Thyroid gland (tissue), 4 donors: Measurements from ENCODE around the gene SLC6A4.

Source experiments
- POLR2A ChIP-seq, 2 donors: fragments of 450-650 bp; IDR thresholded peaks; one replicate each; pipeline ENCODE4 v1.6.1; 2017; ENCODE audit warnings: antibody characterized with exemption in 2 of 2, mild to moderate bottlenecking in 2 of 2, moderate library complexity in 1 of 2
- TF ChIP-seq, protein P1 (sequence below), 6 experiments: fragments of 200-600 bp in 3 of 6; fragments of 450-650 bp in 3 of 6; sonication (generic) in 3 of 6; IDR thresholded peaks; one replicate each; pipeline ENCODE4 v1.5.1; 2016 to 2019; ENCODE audit warnings: antibody characterized with exemption in 6 of 6, mild to moderate bottlenecking in 2 of 6, inconsistent platforms in 1 of 6, moderate library complexity in 1 of 6

GRCh38 chr17:30221346-30221745 is 14.2 kb downstream of the SLC6A4 start:
- TF ChIP-seq, protein P1, sequence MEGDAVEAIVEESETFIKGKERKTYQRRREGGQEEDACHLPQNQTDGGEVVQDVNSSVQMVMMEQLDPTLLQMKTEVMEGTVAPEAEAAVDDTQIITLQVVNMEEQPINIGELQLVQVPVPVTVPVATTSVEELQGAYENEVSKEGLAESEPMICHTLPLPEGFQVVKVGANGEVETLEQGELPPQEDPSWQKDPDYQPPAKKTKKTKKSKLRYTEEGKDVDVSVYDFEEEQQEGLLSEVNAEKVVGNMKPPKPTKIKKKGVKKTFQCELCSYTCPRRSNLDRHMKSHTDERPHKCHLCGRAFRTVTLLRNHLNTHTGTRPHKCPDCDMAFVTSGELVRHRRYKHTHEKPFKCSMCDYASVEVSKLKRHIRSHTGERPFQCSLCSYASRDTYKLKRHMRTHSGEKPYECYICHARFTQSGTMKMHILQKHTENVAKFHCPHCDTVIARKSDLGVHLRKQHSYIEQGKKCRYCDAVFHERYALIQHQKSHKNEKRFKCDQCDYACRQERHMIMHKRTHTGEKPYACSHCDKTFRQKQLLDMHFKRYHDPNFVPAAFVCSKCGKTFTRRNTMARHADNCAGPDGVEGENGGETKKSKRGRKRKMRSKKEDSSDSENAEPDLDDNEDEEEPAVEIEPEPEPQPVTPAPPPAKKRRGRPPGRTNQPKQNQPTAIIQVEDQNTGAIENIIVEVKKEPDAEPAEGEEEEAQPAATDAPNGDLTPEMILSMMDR (IDR thresholded peaks at IDR 0.05): no peak
- no peak for TF ChIP-seq POLR2A (IDR thresholded peaks at IDR 0.05)
